Eye (tissue), 1 donor: ENCODE data around the gene RIF1.

Source experiments
- DNase-seq: peaks from one replicate; pipeline ENCODE4 v3.0.0-alpha.2; 2015

RIF1 gene

GRCh38 chr2:151522556-151522955 lies 112.9 kb downstream of the RIF1 start:
- no peak for DNase-seq

- no peak for DNase-seq
Observed at GRCh38 chr2:151523850-151524249, 114.1 kb downstream of the RIF1 start.

GRCh38 chr2:151525821-151526373 lies 116.2 kb downstream of the RIF1 start:
- DNase-seq, result no peak

DNA sequence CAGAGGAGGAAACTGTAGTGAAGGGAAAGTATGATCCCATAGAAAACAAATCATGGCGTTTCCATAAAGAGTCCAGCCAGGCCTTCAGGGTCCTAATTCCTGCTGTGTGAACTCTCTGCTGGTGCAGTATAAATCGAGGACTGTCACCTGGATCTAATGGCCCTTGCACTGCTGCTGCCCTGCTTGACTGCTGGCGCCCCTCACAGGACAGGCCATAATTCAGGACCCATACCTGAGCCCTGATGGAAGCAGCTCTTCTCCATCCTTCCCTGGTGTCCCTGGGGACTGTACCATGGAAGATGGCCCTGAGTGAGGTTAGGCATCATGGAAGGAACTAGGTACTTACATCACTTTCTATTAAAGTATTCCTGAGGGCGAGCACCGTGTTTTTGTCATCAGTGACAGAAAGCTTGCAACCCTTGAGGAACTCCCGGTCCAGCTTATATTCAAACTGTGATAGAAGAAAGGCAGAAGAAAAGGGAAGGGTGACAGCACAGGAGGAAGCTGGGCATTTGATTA lies 116.9 kb downstream of the RIF1 start:
- no peak for DNase-seq
